ENCODE results near the gene CLTC. TPM values are rescaled to one million over a fixed set of nuclear protein-coding genes. Genes with fewer than 3 reads are reported as not detected.

The CLTC gene
- total and polyA plus RNA-seq, 2 of the 8 experiments (the other 6 are each of a cell fraction or from before 2014, with no cell fraction given) = 175 to 283 TPM

DNA sequence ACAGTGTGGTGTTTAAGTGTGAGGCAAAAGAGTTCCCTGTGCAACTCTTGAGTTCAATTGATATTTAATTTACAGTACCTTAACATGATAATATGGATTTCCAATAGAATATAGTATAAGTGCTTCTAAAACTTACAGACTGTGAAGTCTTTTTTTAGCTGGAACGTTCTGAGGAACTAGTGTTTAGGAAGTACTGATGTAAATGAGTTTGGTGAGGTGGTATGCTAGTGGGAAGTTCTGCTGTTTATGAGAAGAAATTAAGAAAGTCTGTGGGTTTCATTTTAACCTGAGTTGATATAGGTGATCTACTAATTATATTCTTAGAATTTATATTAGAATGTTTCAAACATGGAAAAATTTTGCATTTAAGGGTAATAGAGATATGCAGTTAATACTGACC is 55.5 kb downstream of the CLTC start:
- Histone ChIP-seq H4K91ac (replicated peaks; ENCODE audit: insufficient read length, low read length) (no peak overlapping the region), H3K4me3 (ENCODE audit: extremely low read depth in 1 of 4, insufficient read depth in 2 of 4, low read depth in 3 of 4, low read length in 4 of 4) (no peak overlapping the region), H3K14ac (ENCODE audit: insufficient read length) (no peak overlapping the region), H3K4me2 (ENCODE audit: insufficient read depth in 1 of 2, low read depth in 2 of 2, low read length in 2 of 2) (no peak overlapping the region), H3K23ac (ENCODE audit: insufficient read length) (no peak overlapping the region), H3K23me2 (ENCODE audit: low read depth, low read length) (no peaks in the 10 kb centered on the region), H3K36me3 (ENCODE audit: control insufficient read depth in 2 of 4, insufficient read depth in 4 of 4, low read length in 3 of 4) (peaks cover 12 to 91% (median 62%) of the 10 kb centered on the region in 4 experiments), H3K56ac (replicated peaks; ENCODE audit: insufficient read length, low read depth, low read length) (no peak overlapping the region), H2BK120ac (replicated peaks; ENCODE audit: low read depth, low read length) (no peak overlapping the region), H2AK5ac (ENCODE audit: low read depth, low read length) (no peak overlapping the region), H3K4ac (replicated peaks; ENCODE audit: insufficient read length, low read depth, low read length) (no peak overlapping the region), H3K27me3 (replicated peaks in 1 of 4; ENCODE audit: control insufficient read depth in 3 of 4, extremely low read depth in 1 of 4, insufficient read depth in 3 of 4, low read length in 3 of 4) (no peaks in the 10 kb centered on the region), H3K27ac (ENCODE audit: low read depth, low read length) (no peak overlapping the region), H2BK5ac (ENCODE audit: low read depth, low read length) (no peak overlapping the region), H4K8ac (ENCODE audit: extremely low read depth, insufficient read depth, low read length) (no peak overlapping the region), H3K9ac (replicated peaks in 1 of 4; ENCODE audit: extremely low read depth in 1 of 4, low read depth in 3 of 4, low read length in 3 of 4) (no peak overlapping the region), H3K9me3 (ENCODE audit: insufficient read depth in 2 of 2, low read depth in 1 of 2, low read length in 1 of 2) (no peaks in the 10 kb centered on the region), H2BK20ac (ENCODE audit: low read length) (no peak overlapping the region), H2BK12ac (ENCODE audit: low read depth, low read length) (no peak overlapping the region), H3K79me2 (ENCODE audit: control insufficient read depth in 1 of 2, insufficient read depth in 2 of 2, low read length in 2 of 2) (no peaks in the 10 kb centered on the region), H4K5ac (ENCODE audit: insufficient read length, low read depth, low read length) (no peak overlapping the region), H4K20me1 (replicated peaks in 1 of 2; ENCODE audit: control insufficient read depth in 1 of 2, insufficient read depth in 2 of 2, low read length in 2 of 2) (peaks cover 2% of the 10 kb centered on the region in 2 experiments), H3K18ac (ENCODE audit: extremely low read depth, low read length) (no peak overlapping the region), H3K79me1 (ENCODE audit: low read depth, low read length) (no peaks in the 10 kb centered on the region), H2BK15ac (ENCODE audit: low read length) (no peak overlapping the region), H3K4me1 (replicated peaks in 1 of 4; ENCODE audit: control insufficient read depth in 3 of 4, insufficient read depth in 4 of 4, low read length in 3 of 4) (no peaks in the 10 kb centered on the region), H2AFZ (ENCODE audit: low read length) (no peak overlapping the region)
- ChIA-PET POLR2A (ENCODE audit: partially characterized antibody) (interaction anchor here (1.1 kb wide), 1 partner anchor 56 kb away, joined by 3 read pairs; the partner anchor contains the start of gene CLTC), CTCF (ENCODE audit: partially characterized antibody) (interaction anchor here (0.5 to 1.2 kb wide), 2 partner anchors 12 to 510 kb away, joined by 3 to 4 read pairs; no protein-coding TSS in a partner anchor)
- FAIRE-seq = no peak
- 87% methylated on average over 1 of the region's 1 CpG; no CpG with 5 or more reads in 1 of the 2 experiments for WGBS, 2 experiments (ENCODE audit: extremely low coverage in 1 of 2, insufficient coverage in 1 of 2, insufficient read length in 1 of 2, insufficient replicate concordance in 2 of 2, low coverage in 1 of 2, low lambda C conversion rate in 2 of 2, missing lambda C conversion rate in 1 of 2)
- DNase-seq (ENCODE audit: low read depth in 1 of 2, low spot score in 2 of 2) = no peak
- TF ChIP-seq SRF (IDR thresholded peaks at IDR 0.05; ENCODE audit: low read depth, low read length) = no peak
- TF ChIP-seq SP1 (IDR thresholded peaks at IDR 0.05; ENCODE audit: low read depth, low read length) = no peak
- no peak for TF ChIP-seq CBX8 (IDR thresholded peaks at IDR 0.05; ENCODE audit: borderline replicate concordance, low read depth, low read length)
- TF ChIP-seq RFX5 (IDR thresholded peaks at IDR 0.05; ENCODE audit: borderline replicate concordance, low read depth, low read length) = no peak
- no peak for TF ChIP-seq SAP30 (IDR thresholded peaks at IDR 0.05; ENCODE audit: insufficient read depth, insufficient replicate concordance, low read length)
- no peak for TF ChIP-seq TCF12 (IDR thresholded peaks at IDR 0.05; ENCODE audit: low read depth, low read length)
- TF ChIP-seq TAF1 (IDR thresholded peaks at IDR 0.05; ENCODE audit: low read depth, low read length) = no peak
- TF ChIP-seq CEBPB (IDR thresholded peaks at IDR 0.05; ENCODE audit: low read depth, low read length) = no peak
- no peak for TF ChIP-seq RXRA (IDR thresholded peaks at IDR 0.05; ENCODE audit: insufficient read depth, low read depth, low read length)
- no peak for TF ChIP-seq TAF7 (optimal IDR thresholded peaks at IDR 0.05; ENCODE audit: borderline replicate concordance, low read depth, low read length)
- TF ChIP-seq KDM4A (IDR thresholded peaks at IDR 0.05; ENCODE audit: low read depth, low read length, severe bottlenecking) = no peak
- TF ChIP-seq POLR2AphosphoS5 (IDR thresholded peaks at IDR 0.05; ENCODE audit: low read depth, low read length) = no peak
- TF ChIP-seq CHD2 (IDR thresholded peaks at IDR 0.05; ENCODE audit: low read length) = no peak
- TF ChIP-seq TBP (IDR thresholded peaks at IDR 0.05; ENCODE audit: low read depth, low read length) = no peak
- TF ChIP-seq TEAD4 (IDR thresholded peaks at IDR 0.05; ENCODE audit: low read depth, low read length) = no peak

Data from H1 (cell line).